Esophagus muscularis mucosa (tissue), 3 donors: ENCODE measurements around the gene ZNF100.

Experiments used
- CTCF ChIP-seq, 3 experiments: fragments of 200-600 bp in 2 of 3; fragments of 450-650 bp in 1 of 3; sonication (generic) in 2 of 3; IDR thresholded peaks; one replicate each; pipeline ENCODE4 v1.5.1; 2017 to 2019; ENCODE audit warnings: antibody characterized with exemption in 3 of 3, mild to moderate bottlenecking in 2 of 3, moderate library complexity in 1 of 3
- POLR2A ChIP-seq: fragments of 450-650 bp; IDR thresholded peaks from one replicate; pipeline ENCODE4 v1.6.1; 2017; ENCODE audit warnings: antibody characterized with exemption, moderate library complexity, mild to moderate bottlenecking, low read depth
- POLR2AphosphoS5 ChIP-seq, 2 donors: sonication (generic); formaldehyde crosslinking; IDR thresholded peaks; one replicate each; pipeline ENCODE4 v1.6.1; 2017; ENCODE audit warnings: antibody characterized with exemption in 2 of 2

- TF ChIP-seq CTCF (IDR thresholded peaks at IDR 0.05), result no peak
- TF ChIP-seq POLR2A, result no peak
- no peak for TF ChIP-seq POLR2AphosphoS5 (IDR thresholded peaks at IDR 0.05)
These were observed 22.2 kb upstream of the ZNF100 start for GRCh38 chr19:21789466-21790085.
